Activated CD4-positive, alpha-beta T cell treated with anti-CD3 and anti-CD28 coated beads, Interleukin-2, Interleukin-6, amounts not matched to agents 100 ng/mL and 50 ng/mL, durations not matched to agents 16 hours and 8 hours (primary cell): ENCODE data around the gene SLC24A4.

Experiments used
- DNase-seq: peaks from one replicate; pipeline ENCODE4 v3.0.0-alpha.2; 2020

Gene SLC24A4

DNA sequence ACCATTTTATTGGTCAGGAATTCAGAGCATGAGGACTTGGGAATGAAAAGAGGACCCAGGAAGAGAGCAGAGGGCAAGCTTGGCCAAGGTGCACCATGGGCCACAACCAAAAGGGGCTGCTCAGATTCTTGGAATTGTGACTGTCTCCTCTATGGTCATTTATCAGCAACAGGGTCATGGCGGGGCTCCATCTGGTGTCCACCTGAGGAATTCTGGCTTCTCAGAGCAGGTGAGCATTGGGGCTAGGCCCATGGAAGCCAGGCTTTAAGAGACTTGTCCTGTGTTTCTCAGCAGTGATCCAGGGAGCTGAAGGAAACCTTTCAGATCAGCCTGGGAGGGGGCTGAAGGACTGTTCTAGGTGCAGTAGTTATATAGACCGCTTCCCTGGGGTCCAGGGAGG lies 188.0 kb downstream of the SLC24A4 start:
- DNase-seq = no peak

GRCh38 chr14:92511453-92512238 lies 188.7 kb downstream of the SLC24A4 start:
- no peak for DNase-seq

- no peak for DNase-seq
These were observed 189.8 kb downstream of the SLC24A4 start for GRCh38 chr14:92512807-92513203.

- DNase-seq = peak; percentile 41
These were observed 190.4 kb downstream of the SLC24A4 start, which contains the start of gene RIN3 for GRCh38 chr14:92513204-92513965. TSS of gene RIN3 (plus strand) at chr14:92513781. CDS start at chr14:92513933, 152 bp downstream.

GRCh38 chr14:92513966-92514843 lies 191.2 kb downstream of the SLC24A4 start:
- DNase-seq = no peak

- DNase-seq = no peak
These were observed 192.0 kb downstream of the SLC24A4 start for GRCh38 chr14:92514844-92515514.

DNA sequence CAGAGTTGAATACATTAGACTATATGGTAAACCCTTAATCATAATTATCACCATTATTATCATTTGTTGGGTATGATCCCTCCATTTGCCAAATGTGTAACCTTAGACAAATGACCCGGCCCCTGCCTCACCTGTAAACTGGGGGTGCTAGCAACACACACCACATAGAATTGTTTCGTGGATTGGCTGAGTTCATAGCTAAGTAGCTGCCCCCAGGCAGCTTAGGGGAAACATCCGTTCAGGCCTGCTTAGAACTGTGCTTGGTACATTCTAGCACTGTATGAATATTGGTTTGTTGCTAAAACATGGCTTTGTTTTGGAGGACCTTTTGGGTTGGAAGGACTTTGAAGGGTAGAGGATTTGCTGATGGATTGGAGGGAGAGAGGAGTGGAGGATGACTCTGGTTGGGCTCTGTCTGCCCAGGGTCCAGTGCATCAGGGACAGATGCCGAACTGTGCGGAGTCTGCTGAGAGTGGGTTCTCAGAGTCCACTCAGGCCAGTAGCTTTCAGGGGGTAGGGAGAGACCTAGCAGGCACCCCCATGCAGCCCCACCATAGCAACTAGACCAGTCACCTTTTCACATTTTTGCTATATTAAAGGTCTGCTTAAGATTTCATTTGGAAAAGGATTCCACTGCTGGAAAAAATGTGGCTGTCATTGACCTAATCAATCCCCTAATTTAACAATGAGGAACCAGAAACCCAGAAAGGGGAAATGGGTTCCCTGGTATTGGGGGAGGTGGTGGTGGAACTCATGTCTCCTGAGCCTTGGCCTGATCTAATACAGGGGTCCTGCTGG lies 192.8 kb downstream of the SLC24A4 start:
- DNase-seq = no peak

- DNase-seq = no peak
These were observed 193.5 kb downstream of the SLC24A4 start for GRCh38 chr14:92516344-92516965.

DNA sequence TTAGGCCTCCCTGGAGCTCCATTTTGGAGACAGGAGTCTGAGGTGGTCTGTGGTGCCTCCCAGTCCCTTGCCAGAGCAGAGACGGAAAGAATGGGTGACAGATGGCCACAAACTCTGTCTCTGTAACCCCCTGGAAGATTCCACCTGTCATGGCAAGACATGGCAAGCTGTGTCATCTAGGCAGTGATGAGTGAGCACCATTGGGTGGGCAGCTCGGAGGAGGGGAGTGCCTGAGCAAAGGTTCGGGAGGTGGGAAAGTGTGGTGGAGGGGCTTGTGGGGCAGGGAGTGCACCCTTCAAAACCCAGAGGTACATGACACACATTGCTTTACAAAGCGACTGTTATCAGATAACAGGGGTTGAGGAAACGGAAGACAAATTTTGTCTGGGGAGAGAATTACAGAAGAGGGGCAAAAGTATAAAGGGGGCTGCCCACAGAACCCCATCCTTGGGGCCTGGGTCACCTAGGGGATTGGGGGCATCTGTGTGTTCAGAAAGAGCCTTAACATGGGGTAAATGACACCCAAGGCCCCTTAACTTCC lies 194.1 kb downstream of the SLC24A4 start:
- no peak for DNase-seq

GRCh38 chr14:92517761-92518160 lies 194.8 kb downstream of the SLC24A4 start:
- DNase-seq = no peak

DNA sequence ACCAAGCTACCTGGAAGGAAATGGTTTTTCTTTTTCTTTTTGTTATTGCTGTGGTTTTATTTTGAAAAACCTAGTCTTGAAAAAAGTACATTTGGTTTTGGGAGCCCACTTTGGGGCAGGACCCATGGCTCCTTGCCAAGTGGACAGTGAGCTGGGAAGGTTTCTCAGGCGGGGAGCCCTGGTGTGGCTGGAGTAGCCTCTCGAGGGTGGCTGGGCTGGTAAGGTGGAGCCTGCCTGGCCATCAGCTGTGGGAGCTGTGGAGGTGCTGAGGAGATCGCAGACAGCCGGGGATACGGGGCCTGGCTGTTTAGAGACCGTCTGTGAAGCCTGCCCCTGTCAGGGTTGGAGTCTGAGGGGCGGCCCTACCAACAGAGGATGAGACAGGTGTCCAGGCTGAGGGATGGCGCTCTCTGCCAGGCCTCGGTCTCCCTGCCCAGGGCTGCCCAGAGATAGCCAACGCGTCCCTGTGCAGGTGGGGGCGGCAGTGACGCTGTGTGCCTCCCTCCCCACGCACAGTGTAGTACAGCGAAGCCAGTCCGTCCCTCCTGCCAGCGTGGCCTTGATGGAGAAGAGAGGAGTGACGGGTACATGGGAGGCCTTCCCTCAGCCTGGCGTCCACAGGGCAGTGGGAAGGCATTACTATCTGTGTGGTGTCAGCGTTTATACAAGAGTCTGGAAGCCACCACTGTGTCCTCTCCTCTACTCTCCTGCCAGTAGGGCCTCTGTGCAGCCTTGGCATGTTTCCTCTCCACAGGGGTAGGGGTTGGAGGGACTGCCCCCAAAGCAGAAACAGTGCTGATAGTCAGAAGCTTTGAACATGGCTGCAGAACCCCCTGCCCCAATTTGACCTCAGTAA lies 196.5 kb downstream of the SLC24A4 start:
- no peak for DNase-seq

DNA sequence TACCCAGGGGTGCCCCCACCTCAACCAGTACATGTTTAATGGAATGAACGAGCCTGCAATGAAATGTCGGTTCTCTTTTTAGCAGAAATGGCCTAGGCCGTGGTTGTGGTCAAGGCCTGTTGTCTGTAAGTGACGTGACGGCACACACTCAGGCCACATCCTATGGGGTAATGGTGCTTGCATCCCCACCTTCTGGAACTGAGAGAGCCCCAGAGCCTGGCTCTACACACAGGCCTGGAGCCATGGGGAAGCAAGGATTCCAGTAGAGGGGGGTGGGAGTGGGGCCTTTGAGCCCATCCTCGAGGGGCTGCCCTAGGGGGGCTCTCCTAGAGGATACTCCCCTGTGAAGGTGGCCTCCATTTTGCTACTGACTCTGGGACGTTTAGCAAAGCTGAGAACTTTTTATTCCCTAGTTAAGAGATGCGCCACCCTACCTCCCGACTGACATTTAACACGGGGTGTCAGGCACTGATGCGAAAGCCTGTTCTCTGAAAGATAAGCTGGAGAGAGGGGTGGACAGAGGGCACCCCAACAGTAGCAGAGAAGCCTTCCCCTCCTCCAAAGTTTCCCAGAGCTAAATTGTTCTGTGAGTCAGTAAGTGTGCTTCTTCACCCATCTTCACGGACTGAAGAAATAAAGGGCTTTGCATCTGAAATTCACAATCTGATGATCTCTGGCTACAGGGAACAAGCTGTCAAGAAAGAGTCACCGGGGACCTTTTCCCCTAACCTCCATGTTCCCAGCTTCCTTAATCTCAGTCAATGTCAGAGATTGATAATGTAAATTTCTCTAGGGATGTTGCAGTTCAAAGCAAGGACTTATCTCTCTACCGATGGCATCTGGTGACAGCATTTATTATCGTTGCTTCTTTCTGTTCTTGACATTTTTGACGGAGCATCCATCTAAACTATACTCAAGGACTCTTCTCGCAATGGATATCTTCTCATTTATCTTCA lies 197.4 kb downstream of the SLC24A4 start:
- peak; percentile 15 for DNase-seq

DNA sequence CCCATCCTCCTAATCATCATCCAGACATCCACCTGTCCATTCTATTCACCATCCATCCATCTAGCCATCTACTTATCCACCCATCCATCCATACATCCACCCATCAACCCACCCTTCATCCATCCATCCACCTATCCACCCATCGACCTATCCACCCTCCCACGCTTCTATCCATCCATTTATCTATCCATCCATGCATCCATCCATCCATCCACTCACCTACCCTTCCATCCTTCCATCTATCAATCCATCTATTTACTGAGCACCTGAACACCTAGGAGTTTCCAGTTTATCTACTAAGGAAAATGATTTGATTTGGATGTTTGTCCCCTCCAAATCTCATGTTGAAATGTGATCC lies 198.1 kb downstream of the SLC24A4 start:
- no peak for DNase-seq

- no peak for DNase-seq
These were observed 200.8 kb downstream of the SLC24A4 start for GRCh38 chr14:92523752-92524151.

DNA sequence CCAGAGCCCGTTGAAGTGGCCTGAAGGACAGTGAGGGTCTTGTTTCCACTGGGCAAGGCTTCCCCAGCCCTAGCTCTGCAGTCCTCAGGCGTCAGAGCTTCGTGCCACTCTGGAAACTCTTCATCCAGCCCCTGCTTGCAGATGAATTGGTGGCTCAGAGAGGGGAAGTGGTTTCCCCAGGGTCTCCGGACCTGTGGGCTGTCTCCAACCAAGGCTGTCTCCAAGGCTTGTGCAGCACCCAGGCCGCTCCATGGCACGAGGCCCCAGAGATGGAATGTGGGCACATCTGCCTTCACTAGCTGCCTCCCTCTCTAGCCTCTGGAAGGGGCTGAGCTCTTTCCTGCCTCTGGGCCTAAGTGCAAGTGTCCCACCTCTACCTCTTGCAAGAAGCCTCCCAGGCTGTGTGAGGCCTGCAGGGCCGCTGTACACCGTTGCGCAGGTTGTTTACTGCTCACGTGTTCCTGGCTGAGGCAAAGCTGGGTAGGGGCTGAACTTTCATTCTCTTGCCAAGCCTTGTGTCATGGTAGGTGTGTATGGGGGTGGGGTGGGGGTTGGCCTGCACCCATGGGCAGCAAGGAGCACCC lies 201.7 kb downstream of the SLC24A4 start:
- no peak for DNase-seq

DNA sequence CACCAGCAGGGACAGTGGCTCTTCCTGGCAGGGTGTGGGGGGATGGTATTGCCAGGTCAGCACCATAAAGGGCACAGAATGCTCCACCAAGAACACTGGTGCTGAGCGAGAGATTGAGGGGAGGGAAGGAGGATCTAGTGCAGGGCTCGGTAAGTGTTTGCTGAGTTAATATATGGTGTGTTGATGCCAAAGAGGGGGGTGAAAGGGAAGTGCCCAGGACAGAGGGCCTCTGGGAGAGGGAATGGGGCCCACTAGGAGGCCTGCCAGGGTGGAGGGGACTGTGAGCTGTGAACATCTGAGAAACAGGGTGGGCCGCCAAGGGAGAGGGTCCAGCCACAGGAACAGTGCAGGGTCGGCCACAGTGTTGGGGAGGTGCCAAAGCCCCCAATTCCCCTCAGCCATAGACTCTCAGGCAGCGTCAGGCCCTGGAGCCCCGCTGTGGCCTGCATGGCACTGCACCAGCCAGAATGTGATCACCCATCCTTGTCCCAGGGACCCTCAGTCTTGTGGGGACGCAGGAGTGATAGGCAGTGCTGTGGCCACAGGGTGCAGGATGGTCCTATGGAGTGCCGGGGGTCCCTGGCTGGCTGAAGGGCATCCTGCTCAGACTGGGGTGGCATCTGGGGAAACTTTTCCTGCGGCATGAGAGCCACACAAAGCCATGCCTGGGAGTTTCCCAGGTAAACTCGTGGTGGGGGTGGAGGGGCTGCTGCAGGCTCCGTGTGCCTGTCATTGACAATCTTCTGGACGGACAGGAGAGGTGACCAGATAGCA lies 202.5 kb downstream of the SLC24A4 start:
- DNase-seq = no peak

GRCh38 chr14:92527721-92528120 lies 204.8 kb downstream of the SLC24A4 start:
- DNase-seq = no peak
